BJ (cell line): Measurements from ENCODE around the gene NACC2. TPM values are rescaled to one million over a fixed set of nuclear protein-coding genes. Genes with fewer than 3 reads are reported as not detected.

Experiments used
- CTCF ChIA-PET: fragments of 350-600 bp; formaldehyde crosslinking; extraction: SDS; loops from one replicate; lab custom pipeline; 2021; ENCODE audit warnings: antibody characterized with exemption, inconsistent platforms; lab: Yijun Ruan, JAX
- POLR2A ChIA-PET: fragments of 300-600 bp; sonication (Branson Sonifier 250); formaldehyde crosslinking; extraction: SDS; loops from one replicate; lab custom pipeline; 2021; ENCODE audit warnings: antibody characterized with exemption; lab: Charles Lee
- DNase-seq: peaks from one replicate; pipeline ENCODE4 v3.0.0-alpha.2; 2011; ENCODE audit warnings: low read depth
- H3K27me3 ChIP-seq: 2 replicates; pipeline ENCODE4 v1.6.0; 2011; ENCODE audit warnings: low read length; ENCODE audit not compliant: control insufficient read depth, insufficient read depth
- H3K36me3 ChIP-seq: 2 replicates; pipeline ENCODE4 v1.5.1; 2011; ENCODE audit warnings: low read length; ENCODE audit not compliant: control insufficient read depth, insufficient read depth
- H3K4me3 ChIP-seq: 2 replicates; pipeline ENCODE4 v1.5.1; 2011; ENCODE audit warnings: low read depth, mild to moderate bottlenecking, control low read depth, low read length
- polyA plus RNA-seq: library from polyadenylated mRNA; depleted of rRNA; stranded (reverse); fragments of >200 nt; gene quantifications from 2 replicates; pipeline ENCODE4 v1.2.3, GENCODE V29; 2011
- TF ChIP-seq, protein P1 (sequence below): IDR thresholded peaks from 2 replicates; pipeline ENCODE4 v1.5.1; 2011; ENCODE audit warnings: low read depth, mild to moderate bottlenecking, control low read depth, inconsistent platforms, low read length, moderate library complexity; ENCODE audit not compliant: insufficient read depth

Gene NACC2
- polyA plus RNA-seq, 1 experiment = 19.2 TPM

DNA sequence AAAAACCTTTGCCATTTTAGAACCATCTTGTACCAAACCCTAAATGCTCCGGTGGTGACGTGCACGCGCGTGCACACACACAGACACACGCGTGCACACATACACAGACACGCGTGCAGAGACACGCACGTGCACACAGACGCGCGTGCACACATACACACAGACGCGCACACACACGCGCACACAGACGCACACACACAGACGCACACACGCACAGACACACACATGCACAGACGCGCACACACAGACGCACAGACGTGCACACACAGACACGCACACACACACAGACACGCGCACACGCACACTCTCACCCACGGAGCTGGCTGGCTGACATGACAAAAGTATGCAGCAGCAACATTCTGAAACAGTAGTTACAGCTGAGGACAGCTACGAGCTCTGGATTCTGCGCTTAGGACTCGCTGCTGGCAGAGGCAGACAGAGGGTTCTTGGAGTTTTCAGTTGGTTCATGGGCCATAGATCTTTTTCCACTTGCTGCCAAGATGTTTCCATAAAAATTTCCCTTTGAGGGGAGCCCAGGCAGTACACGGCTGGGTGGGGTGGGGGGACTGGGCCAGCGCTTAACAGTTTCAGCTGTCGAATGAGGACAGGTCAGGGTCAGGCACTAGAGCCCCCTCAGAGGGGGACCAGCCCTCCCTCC, 87.7 kb downstream of the NACC2 start:
- ChIA-PET CTCF (interaction anchor here (1.1 to 1.3 kb wide), 2 partner anchors 9 to 18 kb away, joined by 3 read pairs; no protein-coding TSS in a partner anchor), POLR2A (interaction anchor here (0.7 kb wide), 1 partner anchor 40 kb away, joined by 4 read pairs; no protein-coding TSS in a partner anchor)
- H3K27me3 ChIP-seq = no peaks in the 10 kb centered on the region
- no peak overlapping the region for H3K4me3 ChIP-seq
- no peak for DNase-seq
- TF ChIP-seq, protein P1, sequence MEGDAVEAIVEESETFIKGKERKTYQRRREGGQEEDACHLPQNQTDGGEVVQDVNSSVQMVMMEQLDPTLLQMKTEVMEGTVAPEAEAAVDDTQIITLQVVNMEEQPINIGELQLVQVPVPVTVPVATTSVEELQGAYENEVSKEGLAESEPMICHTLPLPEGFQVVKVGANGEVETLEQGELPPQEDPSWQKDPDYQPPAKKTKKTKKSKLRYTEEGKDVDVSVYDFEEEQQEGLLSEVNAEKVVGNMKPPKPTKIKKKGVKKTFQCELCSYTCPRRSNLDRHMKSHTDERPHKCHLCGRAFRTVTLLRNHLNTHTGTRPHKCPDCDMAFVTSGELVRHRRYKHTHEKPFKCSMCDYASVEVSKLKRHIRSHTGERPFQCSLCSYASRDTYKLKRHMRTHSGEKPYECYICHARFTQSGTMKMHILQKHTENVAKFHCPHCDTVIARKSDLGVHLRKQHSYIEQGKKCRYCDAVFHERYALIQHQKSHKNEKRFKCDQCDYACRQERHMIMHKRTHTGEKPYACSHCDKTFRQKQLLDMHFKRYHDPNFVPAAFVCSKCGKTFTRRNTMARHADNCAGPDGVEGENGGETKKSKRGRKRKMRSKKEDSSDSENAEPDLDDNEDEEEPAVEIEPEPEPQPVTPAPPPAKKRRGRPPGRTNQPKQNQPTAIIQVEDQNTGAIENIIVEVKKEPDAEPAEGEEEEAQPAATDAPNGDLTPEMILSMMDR = no peak
- H3K36me3 ChIP-seq = peaks cover 12% of the 10 kb centered on the region

DNA sequence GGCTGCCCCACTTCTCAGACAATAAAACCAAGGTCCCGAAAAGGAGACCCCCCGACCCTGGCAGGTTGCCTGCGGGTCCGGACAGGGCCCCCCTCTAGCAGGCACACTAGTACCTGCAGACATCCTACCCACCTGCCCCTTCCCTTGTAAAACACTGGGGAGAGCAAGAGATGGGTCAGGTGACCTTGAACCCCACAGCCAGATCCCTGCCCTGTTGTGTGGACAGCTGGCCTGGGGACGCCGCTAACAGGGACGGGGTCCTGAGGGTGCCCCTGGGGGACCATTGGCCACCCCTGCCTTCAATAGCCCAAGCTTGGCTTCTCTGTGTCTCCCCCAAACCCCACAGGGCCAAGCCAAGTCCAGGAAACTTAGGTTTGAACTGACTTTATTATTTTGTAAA, 88.9 kb downstream of the NACC2 start:
- H3K4me3 ChIP-seq = no peak overlapping the region
- TF ChIP-seq, protein P1 = no peak
- H3K36me3 ChIP-seq = peaks cover 10% of the 10 kb centered on the region
- ChIA-PET CTCF (interaction anchor here (1.1 kb wide), 1 partner anchor 10 kb away, joined by 3 read pairs; no protein-coding TSS in a partner anchor), POLR2A (no interaction called here)
- no peak for DNase-seq
- H3K27me3 ChIP-seq = no peaks in the 10 kb centered on the region

DNA sequence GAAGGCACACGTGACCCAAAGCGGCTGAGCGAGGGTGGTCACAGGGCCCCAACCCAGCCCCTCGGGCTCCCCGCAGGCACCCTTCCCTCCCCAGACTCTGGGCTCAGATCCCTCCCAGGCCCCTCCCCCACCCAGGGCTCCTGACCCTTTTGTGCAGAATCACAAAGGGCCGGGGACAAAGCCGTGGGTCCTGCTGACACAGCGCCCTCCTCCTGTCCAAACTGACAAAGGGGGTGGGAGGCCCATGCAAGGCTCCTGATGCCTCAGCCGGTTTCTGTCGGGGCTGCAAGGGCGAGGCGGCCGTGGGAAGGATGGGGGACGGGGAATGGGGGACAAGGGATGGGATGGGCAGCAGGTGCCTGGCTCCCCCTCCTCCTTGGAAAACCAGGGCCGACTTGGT, 90.4 kb downstream of the NACC2 start:
- Histone ChIP-seq H3K27me3 (no peaks in the 10 kb centered on the region), H3K4me3 (no peak overlapping the region), H3K36me3 (peaks cover 4% of the 10 kb centered on the region)
- TF ChIP-seq, protein P1 = no peak
- no peak for DNase-seq
- POLR2A ChIA-PET = no interaction called here
- CTCF ChIA-PET = no interaction called here

DNA sequence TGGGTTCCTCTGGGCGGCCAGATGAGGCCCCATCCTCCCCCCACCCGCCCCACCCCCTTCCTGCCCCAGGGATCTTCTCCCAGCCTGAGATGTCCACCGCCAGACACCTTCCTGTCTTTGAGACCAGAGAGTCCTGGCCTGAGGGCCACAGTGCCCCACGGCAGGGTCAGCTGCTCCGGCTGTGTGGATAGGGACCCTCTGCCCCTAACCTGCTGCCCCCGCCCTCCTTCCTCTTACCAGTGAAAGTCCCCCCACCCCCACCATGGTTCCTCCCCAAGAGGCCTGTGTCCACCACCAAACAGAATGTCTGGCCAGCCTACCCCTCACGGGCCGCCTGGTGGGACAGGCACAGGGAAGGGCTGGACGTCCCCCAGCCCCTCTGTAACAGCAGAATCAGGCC, 90.9 kb downstream of the NACC2 start:
- DNase-seq = no peak
- Histone ChIP-seq H3K36me3 (peaks cover 4% of the 10 kb centered on the region), H3K27me3 (no peaks in the 10 kb centered on the region), H3K4me3 (no peak overlapping the region)
- ChIA-PET POLR2A (no interaction called here), CTCF (no interaction called here)
- TF ChIP-seq, protein P1 = no peak

DNA sequence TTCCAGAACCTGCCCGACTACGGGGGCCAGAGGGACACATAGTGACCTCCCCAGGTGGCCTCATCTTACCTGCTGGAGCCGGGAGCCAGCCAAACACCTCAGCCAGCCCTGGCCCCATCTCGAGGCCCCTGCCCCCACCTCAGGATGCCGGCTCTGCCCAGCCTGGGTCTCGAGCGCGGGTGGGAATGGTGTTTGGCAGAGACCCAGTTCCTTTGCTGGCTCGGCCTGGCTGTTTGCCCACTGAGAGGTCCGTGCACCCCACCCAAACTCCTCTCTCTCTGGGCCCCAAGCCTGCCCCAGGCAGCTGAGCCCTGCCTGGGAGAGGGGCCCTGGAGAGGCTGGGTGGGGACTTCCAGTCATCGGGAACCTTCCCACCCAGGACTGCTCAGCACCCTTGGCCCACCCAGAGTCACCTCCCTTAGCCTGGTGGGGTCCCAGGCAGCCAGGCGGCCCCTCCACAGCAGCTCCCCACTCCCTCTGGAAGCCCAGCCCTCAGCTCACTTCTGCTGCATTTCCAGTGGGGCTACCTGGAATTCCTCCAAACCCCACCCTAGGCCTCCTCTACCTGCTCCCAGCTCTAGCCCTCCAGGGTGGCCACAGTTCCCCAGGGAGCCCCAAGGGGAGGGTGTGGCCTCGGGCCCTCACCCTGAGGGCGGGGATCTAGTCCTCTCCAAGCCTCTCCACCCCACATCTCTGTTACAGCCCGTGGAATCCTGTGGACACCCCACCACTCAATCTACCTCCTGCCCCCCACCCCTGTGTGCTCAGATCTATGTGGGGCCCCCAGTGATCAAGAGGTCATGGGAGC, 91.5 kb downstream of the NACC2 start:
- Histone ChIP-seq H3K27me3 (no peaks in the 10 kb centered on the region), H3K4me3 (no peak overlapping the region), H3K36me3 (peaks cover 2% of the 10 kb centered on the region)
- CTCF ChIA-PET = no interaction called here
- DNase-seq = no peak
- TF ChIP-seq, protein P1 = no peak
- POLR2A ChIA-PET = no interaction called here
